NCI-H1092 (cell line): ENCODE measurements around the gene RIC1.
"Not testable (repeated sequence)": the region's sequence is repeated elsewhere in the genome, so short reads cannot be mapped to it uniquely, and the experiment has no call there.

Source experiments
- DNase-seq: peaks from one replicate; lab custom pipeline; 2025; lab: John Stamatoyannopoulos, UW

RIC1 gene

DNA sequence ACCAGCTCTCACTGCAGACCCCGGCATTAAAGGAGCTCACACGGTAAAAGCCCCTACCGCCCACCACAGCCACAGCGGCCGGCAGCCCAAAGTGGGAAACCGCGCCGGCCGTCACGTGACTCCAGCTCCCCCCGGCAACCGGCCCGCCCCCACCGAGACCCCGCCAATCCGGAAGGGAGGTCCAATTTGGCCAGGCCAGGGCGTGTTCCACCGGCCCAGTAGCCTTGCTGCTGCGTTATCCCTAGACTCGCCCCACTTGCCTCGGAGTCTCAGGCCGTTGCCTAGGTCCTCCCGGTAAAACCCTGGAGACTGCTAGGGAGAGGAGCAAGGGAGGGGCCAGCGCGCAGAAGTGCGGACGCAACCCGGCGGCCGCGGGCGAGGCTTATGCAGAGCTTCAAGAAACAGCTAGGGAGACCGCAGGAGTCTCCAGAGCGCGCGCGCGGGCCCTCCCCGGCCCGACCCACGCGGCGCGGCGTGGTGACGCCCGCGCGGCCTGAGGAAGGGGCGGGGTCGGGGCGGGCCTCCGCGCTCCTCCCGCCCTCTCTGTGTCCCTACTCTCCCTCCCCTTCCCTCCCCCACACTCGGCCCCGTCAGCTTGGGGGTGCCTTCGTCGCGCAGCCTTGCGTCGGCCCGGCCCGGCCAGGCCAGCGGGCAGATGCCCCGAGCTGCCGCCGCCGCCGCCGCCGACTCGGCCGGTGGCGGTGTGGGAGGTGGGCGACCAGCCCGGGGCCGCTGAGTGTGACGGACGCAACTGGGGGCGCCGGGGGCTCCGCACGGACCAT lies at the start of gene RIC1:
Gene RIC1 (plus strand): TSS at position 578 of the 782 bp plus-strand sequence. CDS start 203 bp downstream, at position 781.
- DNase-seq, result peak; percentile 82

DNA sequence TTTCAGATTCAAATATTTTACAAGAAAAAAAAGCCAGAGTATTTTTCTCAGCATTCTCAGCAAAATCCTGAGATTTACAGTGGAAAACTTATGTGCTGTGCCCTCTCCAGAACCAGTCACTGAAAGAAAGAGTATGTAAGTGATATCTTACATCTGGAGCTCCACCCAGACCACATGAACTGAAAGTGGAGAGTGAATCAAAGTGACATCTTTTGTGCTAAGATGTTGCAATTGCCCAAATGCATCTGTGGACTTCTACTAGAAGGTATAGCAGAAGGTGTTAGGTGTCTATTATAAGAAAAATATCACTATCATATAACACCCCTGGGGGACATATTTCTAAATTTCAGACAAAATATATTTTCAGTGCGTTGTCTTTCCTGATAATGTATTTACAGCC lies 49.0 kb upstream of the RIC1 start:
- DNase-seq, result no peak

GRCh38 chr9:5580650-5581049 lies 48.3 kb upstream of the RIC1 start:
- no peak for DNase-seq

- not testable (repeated sequence) for DNase-seq
Observed at GRCh38 chr9:5581706-5582105, 47.2 kb upstream of the RIC1 start.

- no peak for DNase-seq
Observed at GRCh38 chr9:5582835-5583195, 46.1 kb upstream of the RIC1 start.

DNA sequence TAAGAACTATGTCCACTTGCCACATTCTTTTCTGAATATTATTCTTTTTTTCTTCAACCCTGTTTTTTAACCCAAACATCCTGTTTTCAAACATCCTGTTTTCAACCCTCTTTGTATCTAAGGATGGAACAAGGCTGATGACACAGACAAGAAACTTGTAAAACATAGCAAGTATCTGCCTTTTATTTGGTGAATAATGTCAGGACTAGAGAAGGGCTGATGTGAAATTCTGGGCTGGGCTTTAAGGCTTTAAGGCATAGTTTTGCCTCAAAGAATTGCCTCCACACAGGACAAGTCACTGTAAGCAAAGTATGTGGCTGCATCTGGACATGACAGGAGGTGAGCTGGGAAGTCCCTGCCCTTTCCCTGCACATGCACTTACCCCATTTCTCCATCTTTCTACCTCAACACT lies 42.5 kb upstream of the RIC1 start:
- DNase-seq, result no peak

DNA sequence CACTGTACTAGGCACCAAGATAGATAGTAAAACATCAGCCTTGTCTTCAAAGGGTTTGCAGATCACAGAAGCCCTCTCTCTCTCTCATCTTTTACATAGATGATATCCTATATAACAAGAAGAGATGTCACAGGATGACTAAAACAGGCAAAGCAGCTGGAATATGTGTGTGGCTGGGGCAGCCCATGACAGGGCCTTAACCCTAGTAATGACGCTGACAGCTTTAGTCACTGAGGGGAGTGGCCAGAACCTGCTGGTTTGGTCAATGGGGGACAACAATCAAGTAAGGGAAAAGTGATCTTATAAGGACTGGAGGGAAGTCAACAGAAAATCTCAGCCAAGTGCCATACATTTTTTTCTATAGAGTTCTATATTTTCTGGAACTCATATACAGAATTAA lies 41.9 kb upstream of the RIC1 start:
- DNase-seq, result no peak

DNA sequence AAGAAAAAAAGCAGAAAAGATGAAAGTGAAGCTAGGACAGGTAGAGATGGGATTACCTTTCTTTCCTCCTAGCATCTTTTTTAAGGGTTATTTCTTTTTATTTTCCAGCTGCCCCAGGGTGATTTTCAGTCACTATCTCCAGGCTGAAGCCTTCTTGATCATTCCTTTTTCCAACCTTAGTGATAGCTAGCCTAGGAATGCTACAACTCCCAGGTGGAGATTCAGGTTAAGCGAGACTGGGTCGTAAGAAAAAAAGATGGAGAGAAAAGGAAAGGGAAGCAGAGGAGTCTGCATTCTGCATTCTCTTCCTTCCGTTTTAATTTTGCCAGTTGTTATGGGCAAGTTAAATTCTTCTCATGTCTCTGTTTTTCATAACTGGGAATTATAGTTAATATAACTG lies 36.7 kb upstream of the RIC1 start:
- DNase-seq, result no peak

DNA sequence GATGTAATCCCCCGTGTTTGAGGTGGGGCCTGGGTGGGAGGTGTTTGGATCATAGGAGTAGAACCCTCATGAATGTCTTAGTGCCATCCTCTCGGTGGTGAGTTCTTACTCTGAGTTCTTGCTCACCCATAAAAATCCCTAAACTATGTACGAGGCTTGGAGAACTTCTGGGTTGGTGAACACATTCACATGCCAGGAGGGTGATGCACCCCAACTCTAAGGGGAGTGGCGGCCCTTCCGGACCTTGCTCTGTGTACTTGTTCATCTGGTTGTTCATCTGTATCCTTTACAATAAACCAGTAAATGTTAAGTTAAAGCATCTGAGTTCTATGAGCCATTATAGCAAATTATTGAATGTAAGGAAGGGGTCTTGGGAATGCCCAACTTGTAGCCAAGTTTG lies 36.0 kb upstream of the RIC1 start:
- DNase-seq, result no peak

GRCh38 chr9:5593904-5594303 lies 35.0 kb upstream of the RIC1 start:
- DNase-seq, result no peak

DNA sequence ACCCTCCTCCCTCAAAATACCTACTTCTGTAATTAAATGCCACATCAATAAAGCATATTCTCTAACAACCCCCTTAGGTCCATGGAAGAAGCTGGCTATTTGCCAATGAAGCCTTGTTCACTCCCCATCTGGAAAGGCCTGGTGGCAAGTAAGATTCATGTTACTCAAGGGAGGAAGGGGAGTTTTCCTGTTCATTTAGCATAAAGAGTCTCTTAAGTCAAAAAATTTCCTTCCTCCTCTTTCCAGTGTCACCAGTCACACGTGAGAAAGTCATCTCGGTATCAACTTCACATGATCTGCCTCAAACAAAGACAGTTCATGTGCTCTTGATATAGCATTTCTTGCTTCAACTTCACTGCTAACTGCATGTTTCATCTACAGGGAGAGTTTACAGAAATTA lies 32.7 kb upstream of the RIC1 start:
- no peak for DNase-seq

- no peak for DNase-seq
Observed at GRCh38 chr9:5608298-5609225, 20.3 kb upstream of the RIC1 start.

DNA sequence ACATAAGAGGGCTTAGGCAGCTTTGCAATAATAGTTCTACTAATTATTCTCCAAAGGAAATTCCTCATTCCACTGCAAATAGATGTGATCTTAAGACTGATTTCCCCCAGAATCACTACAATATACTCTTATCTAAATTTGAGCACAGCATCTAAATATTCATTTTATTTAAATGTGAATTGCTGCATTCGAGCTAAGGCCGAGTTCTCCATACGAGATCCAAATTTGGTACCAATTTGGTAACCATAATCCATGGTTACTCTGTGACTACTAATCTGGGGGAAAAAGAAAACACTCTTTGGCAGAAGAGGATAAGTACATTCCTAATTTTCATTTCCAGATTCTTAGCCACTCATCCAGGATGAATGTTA lies 19.7 kb upstream of the RIC1 start:
- DNase-seq, result no peak

GRCh38 chr9:5610491-5610890 lies 18.4 kb upstream of the RIC1 start:
- DNase-seq, result no peak

DNA sequence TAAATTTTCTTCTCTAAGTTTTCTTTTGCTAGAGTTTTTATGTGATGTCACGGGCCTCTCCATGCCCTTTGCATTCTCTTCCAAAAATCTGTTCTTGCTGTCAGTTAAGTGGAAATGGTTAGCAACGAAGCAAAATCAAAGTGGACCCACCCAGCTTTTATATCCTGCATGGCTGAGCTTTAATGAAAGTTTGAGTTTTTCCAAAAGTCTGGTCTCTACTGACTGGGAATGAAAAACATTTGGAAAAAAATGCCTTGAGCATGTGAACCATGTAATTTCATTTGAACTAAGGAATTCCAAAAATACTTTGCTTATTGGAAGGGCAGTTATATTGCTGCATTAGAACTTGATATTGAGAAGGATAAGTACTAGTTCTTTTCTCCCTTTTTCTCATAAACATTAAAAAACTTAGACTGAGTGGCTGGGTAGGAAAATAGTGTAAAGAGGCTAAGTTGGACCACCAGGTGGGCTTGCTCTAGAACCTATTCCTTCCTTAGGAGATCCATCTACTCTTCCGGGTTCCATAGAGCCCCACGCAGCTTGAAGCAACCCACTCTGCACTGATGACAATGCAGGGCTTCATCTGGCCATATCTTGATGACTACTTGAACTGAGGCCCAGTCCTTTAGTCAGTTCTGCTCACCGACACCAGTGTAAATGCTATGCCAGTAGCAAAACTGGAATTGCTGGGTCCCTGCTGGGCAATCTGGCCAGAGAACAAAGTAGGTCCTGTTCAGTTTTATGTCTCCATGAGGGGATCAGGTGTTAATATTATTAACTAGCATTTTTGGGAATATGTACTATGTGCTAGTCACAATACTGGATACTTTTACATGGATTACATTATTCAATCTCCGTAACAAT lies 17.4 kb upstream of the RIC1 start:
- DNase-seq, result no peak

DNA sequence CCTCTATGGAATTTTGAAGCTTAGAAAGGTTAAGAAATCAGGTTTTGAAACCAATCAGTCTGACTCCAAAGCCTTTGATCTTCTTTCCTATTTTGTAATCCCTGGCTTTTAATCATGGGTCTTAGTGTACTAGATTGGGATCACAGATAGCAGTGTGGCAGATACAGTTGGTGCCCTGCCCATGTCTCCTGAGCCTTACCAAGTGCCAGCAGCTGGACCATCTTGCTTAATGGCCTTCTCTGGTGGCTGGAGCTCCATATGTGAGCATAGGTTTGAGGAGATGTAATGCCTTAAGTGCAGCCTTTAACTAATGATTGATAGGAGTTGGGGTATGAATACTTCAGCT lies 16.7 kb upstream of the RIC1 start:
- DNase-seq, result no peak

DNA sequence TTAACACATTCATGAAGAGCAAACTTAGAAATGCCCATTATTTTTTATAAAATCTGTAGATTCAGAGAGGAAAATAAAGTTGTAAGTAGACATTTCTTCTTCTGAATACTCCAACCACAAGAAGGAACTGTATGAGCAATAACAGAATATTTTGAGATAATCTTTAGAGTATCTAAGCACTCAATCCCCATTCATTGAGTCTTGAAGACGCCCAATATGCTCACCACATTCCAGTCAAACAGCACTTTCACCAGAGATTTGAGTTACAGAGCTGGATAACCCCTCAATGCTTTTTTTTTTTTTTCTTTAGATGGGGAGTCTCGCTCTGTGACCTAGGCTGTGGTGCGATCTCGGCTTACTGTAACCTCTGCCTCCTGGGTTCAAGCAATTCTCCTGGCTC lies 14.7 kb upstream of the RIC1 start:
- no peak for DNase-seq

DNA sequence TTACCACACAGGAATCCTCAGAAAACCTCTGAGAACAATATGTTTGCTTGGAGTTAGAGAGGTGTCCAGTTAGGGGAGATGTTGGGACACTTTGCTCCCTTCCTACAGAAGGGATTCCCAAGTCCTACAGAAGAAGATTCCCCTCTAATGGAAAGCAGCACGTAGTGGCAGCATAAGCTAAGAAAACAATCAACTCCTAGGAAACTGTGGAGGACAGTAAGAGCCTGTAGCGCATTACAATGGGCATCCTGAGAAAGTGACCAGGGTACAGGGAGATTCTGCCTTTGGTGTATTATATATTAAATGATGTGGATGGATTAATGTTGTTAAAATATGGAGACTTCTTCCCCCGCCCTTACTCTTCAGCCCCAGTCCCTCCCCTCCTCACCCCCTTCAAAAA lies 13.9 kb upstream of the RIC1 start:
- no peak for DNase-seq

DNA sequence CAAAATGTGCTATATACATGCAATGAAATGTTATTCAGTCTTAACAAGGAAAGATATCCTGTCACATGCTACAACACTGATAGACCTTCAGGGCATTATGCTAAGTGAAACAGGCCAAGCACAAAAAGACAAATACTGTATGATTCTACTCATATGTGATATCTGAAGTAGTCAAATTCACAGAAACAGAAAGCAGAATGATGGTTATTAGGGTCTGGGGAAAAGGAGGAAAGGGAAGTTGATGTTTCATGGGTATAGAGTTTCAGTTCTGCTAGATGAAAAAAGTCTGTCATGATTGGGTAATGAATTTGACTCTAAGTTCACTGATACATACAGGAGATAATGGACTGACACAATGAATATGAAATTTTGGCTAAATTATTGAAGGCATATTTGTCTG lies 11.2 kb upstream of the RIC1 start:
- DNase-seq, result no peak

DNA sequence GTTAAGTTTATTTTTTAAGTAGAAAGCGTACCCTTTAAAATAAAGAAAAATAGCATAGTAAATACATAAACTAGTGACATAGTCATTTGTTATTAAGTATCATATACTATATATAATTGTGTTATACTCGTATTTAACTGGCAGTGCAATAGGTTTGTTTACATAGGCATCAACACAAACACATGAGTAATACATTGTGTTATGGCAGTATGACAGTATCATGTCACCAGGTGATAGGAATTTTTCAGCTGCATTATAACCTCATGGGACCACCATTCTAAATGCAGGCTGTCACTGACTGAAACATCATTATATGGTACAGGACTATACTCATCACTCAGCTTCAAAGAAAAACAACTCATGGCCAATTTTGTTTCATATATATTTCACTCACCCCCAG lies 8.4 kb upstream of the RIC1 start:
- DNase-seq, result no peak

DNA sequence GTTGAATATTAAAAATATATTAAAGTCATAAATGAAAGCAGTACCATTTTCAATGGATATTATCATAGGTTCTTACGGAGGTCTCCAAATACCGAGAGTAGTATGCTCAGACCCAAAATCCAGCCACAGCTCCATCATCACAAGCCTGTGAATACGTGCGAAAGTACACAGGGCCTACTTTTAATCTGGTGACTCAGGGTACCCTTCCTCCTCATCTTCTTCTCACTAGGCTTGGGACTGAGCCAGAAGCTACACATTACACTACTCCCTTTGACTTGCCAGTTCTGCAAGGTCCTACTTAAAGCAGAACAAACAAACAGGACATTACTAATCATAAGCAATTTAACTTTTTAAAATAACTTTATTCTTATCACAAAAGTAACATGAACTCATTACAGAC lies 7.6 kb upstream of the RIC1 start:
- DNase-seq, result no peak

DNA sequence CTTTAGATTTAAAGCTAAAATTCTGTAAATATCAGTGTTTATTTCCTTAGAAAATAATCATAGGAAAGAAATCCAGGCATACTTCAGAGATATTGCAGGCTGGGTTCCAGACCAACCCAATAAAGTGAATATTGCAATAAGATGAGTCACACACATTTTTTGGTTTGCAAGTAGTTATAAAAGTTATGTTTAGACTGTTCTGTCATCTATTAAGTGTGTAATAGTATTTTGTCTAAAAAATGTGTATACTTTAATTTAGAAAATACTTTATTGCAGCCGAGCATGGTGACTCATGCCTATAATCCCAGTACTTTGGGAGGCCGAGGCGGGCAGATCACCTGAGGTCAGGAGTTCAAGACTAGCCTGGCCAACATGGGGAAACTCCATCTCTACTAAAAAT lies 6.9 kb upstream of the RIC1 start:
- no peak for DNase-seq

DNA sequence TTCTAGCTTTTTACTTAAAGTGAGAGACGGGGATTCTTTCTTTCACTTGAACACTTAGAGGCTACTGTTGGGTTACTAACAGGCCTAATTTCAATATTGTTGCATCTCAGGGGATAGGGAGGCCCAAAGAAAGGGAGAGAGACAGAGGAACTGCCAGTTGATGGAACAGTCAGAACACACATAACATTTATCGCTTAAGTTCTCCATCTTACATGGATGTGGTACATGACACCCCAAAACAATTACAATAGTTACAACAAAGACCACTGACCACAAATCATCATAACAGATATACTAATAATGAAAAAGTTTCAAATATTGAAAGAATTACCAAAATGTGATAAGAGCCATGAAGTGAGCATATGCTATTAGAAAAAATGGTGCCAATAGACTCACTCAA lies 4.3 kb upstream of the RIC1 start:
- no peak for DNase-seq
